ENCODE data around the gene FBXL5.

Gene FBXL5

GRCh38 chr4:15556511-15557092, 98.6 kb downstream of the FBXL5 start:
- Histone ChIP-seq H3K36me3 (ENCODE audit: insufficient read depth, low read depth, low read length) (peaks cover 18% of the 10 kb centered on the region), H3K4me1 (ENCODE audit: insufficient read depth, low read length) (no peaks in the 10 kb centered on the region), H3K9ac (ENCODE audit: low read depth, low read length) (no peak overlapping the region), H3K27ac (ENCODE audit: low read length) (no peak overlapping the region), H3K4me3 (ENCODE audit: low read length) (no peak overlapping the region), H3K9me3 (ENCODE audit: insufficient read depth, low read depth, low read length) (no peaks in the 10 kb centered on the region), H3K27me3 (ENCODE audit: insufficient read depth, low read length) (no peaks in the 10 kb centered on the region)
